A549 (cell line): ENCODE results near the gene GPR137C. TPM values are rescaled to one million over a fixed set of nuclear protein-coding genes. Genes with fewer than 3 reads are reported as not detected.

Experiments
- ATAC-seq, 2 experiments: fragments of 200-7000 bp in 1 of 2; fragments of >200 bp in 1 of 2; cut with Nextera tagmentation in 1 of 2; cut with Tn5 transposase in 1 of 2; 3 replicates each; pipeline versions ENCODE4 v1.8.0 to v1.9.1; 2018 to 2020; ENCODE audit warnings: mild to moderate bottlenecking in 1 of 2, moderate library complexity in 1 of 2
- CTCF ChIA-PET: fragments of 300-600 bp; sonication (Branson Sonifier 250); formaldehyde crosslinking; extraction: SDS; loops from one replicate; lab custom pipeline; 2021; ENCODE audit warnings: antibody characterized with exemption, inconsistent platforms; lab: Yijun Ruan, JAX
- POLR2A ChIA-PET: fragments of 350-600 bp; formaldehyde crosslinking; extraction: SDS; loops from one replicate; lab custom pipeline; 2021; ENCODE audit warnings: antibody characterized with exemption, inconsistent platforms; lab: Yijun Ruan, JAX
- DNase-seq, 2 experiments: peaks; one replicate each; pipeline versions ENCODE4 v3.0.0 to v3.0.0-alpha.2; 2011 to 2016; ENCODE audit warnings: low read depth in 1 of 2, low spot score in 1 of 2
- FAIRE-seq: peaks from 2 replicates; lab custom pipeline; 2011; peaks lifted over from hg19 to GRCh38; lab: Jason Lieb, UNC
- H3K27ac ChIP-seq, 2 experiments: fragments of >200 bp; sonication (Bioruptor Twin); formaldehyde crosslinking; 3 replicates each; pipeline ENCODE4 v1.5.1; 2016 to 2017
- H3K4me1 ChIP-seq: fragments of >200 bp; sonication (Bioruptor Twin); formaldehyde crosslinking; 3 replicates; pipeline ENCODE4 v1.6.1; 2016
- H3K4me2 ChIP-seq: fragments of >200 bp; sonication (Bioruptor Twin); formaldehyde crosslinking; 3 replicates; pipeline ENCODE4 v1.6.1; 2016
- H3K4me3 ChIP-seq: fragments of >200 bp; sonication (Bioruptor Twin); formaldehyde crosslinking; 3 replicates; pipeline ENCODE4 v1.5.1; 2016
- H3K9me3 ChIP-seq: fragments of >200 bp; sonication (Bioruptor Twin); formaldehyde crosslinking; 3 replicates; pipeline ENCODE4 v1.6.1; 2016
- CTCF ChIP-seq: fragments of >200 bp; sonication (Bioruptor Twin); formaldehyde crosslinking; IDR thresholded peaks from 3 replicates; pipeline ENCODE4 v1.5.1; 2016
- EHF ChIP-seq: fragments of 250-450 bp; sonication (Bioruptor Pico); IDR thresholded peaks from 2 replicates; pipeline ENCODE4 v1.5.0; 2020; ENCODE audit warnings: mild to moderate bottlenecking
- EHMT2 ChIP-seq: fragments of 200-600 bp; sonication (generic); IDR thresholded peaks from 2 replicates; pipeline ENCODE4 v1.6.1; 2016; ENCODE audit warnings: antibody characterized with exemption, low read depth, mild to moderate bottlenecking, moderate library complexity
- ELK1 ChIP-seq: fragments of 150-350 bp; IDR thresholded peaks from 2 replicates; pipeline ENCODE4 v1.6.1; 2014; ENCODE audit warnings: low read depth, mild to moderate bottlenecking, low read length
- EP300 ChIP-seq, 2 experiments: fragments of >200 bp; sonication (Bioruptor Twin); formaldehyde crosslinking; IDR thresholded peaks; 2 replicates in 1 of 2; 3 replicates in 1 of 2; pipeline ENCODE4 v1.6.1; 2016 to 2017
- ESRRA ChIP-seq: fragments of 150-350 bp; IDR thresholded peaks from 2 replicates; pipeline ENCODE4 v1.6.1; 2014; ENCODE audit warnings: mild to moderate bottlenecking, low read length, borderline replicate concordance
- FOSB ChIP-seq: fragments of 250-450 bp; sonication (Bioruptor Pico); IDR thresholded peaks from 2 replicates; pipeline ENCODE4 v1.5.0; 2020; ENCODE audit warnings: mild to moderate bottlenecking, moderate library complexity
- FOSL2 ChIP-seq, 2 experiments: fragments of 450-650 bp in 1 of 2; fragments of >200 bp in 1 of 2; sonication (Bioruptor Twin) in 1 of 2; formaldehyde crosslinking; IDR thresholded peaks; 2 replicates each; pipeline versions ENCODE4 v1.5.0 to v1.6.1; 2016 to 2020; ENCODE audit warnings: mild to moderate bottlenecking in 1 of 2, moderate library complexity in 1 of 2
- GATA3 ChIP-seq: IDR thresholded peaks from 2 replicates; pipeline ENCODE4 v1.6.1; 2012; ENCODE audit warnings: borderline replicate concordance
- HDAC2 ChIP-seq: fragments of 200-600 bp; sonication (generic); IDR thresholded peaks from 2 replicates; pipeline ENCODE4 v1.6.1; 2016
- HEYL ChIP-seq: fragments of 250-450 bp; sonication (Bioruptor Pico); IDR thresholded peaks from 2 replicates; pipeline ENCODE4 v1.8.0; 2021; ENCODE audit warnings: mild to moderate bottlenecking, moderate library complexity
- JUN ChIP-seq, 2 experiments: fragments of >200 bp; sonication (Bioruptor Twin); formaldehyde crosslinking; IDR thresholded peaks; 2 replicates in 1 of 2; 3 replicates in 1 of 2; pipeline ENCODE4 v1.6.1; 2016 to 2017
- JUNB ChIP-seq: fragments of >200 bp; sonication (Bioruptor Twin); formaldehyde crosslinking; IDR thresholded peaks from 2 replicates; pipeline ENCODE4 v1.6.1; 2016
- KDM5A ChIP-seq: fragments of 200-600 bp; sonication (generic); IDR thresholded peaks from 2 replicates; pipeline ENCODE4 v1.6.1; 2016; ENCODE audit warnings: antibody characterized with exemption, mild to moderate bottlenecking
- MAX ChIP-seq: IDR thresholded peaks from 2 replicates; pipeline ENCODE4 v1.6.1; 2012
- MYC ChIP-seq: IDR thresholded peaks from 2 replicates; pipeline ENCODE4 v1.6.1; 2012; ENCODE audit warnings: mild to moderate bottlenecking, inconsistent platforms, low read length, improper control_type of control experiment, borderline replicate concordance
- NFE2L2 ChIP-seq: fragments of 150-350 bp; conservative IDR thresholded peaks from 2 replicates; pipeline ENCODE4 v1.6.1; 2014; ENCODE audit warnings: low read length
- POLR2AphosphoS2 ChIP-seq: conservative IDR thresholded peaks from 2 replicates; pipeline ENCODE4 v1.6.1; 2012; ENCODE audit warnings: low read length, improper control_type of control experiment, inconsistent platforms
- WGBS: methylation state at CpG from one replicate; pipeline ENCODE4 v1.1.6; 2017; ENCODE audit errors: missing lambda C conversion rate; 5-methylcytosine and 5-hydroxymethylcytosine counted together
- polyA plus RNA-seq, 4 experiments: library from polyadenylated mRNA; depleted of rRNA in 3 of 4; stranded (reverse); fragments of >200 nt; fragmentation: RNase III in 1 of 4; extraction: RNeasy Plus Mini Kit Qiagen cat#74134 plus additional on column Dnase treatment in 1 of 4; gene quantifications; 2 replicates in 3 of 4; 3 replicates in 1 of 4; pipeline ENCODE4 v1.2.3, GENCODE V29; 2011 to 2017
- TF ChIP-seq, protein P1 (sequence below): fragments of 250-450 bp; sonication (Bioruptor Pico); IDR thresholded peaks from 2 replicates; pipeline ENCODE4 v1.5.0; 2020; ENCODE audit warnings: low read depth, mild to moderate bottlenecking, moderate library complexity
- TF ChIP-seq, protein P2 (sequence below): IDR thresholded peaks from 2 replicates; pipeline ENCODE4 v1.6.1; 2012

Gene GPR137C
- polyA plus RNA-seq, 2 of the 4 experiments (the other 2 are of a cell fraction): 0.21 to 0.27 TPM

- WGBS: 93% methylated on average over 2 of the region's 2 CpGs
- no peaks in the 10 kb centered on the region for H3K9me3 ChIP-seq
- no peaks in the 10 kb centered on the region for H3K4me1 ChIP-seq
- H3K4me2 ChIP-seq: no peak overlapping the region
- no peak for FAIRE-seq
- no peak overlapping the region for H3K4me3 ChIP-seq
- no peak overlapping the region for H3K27ac ChIP-seq
- POLR2A ChIA-PET: no interaction called here
- DNase-seq: no peak
- CTCF ChIA-PET: interaction anchor here (0.6 to 0.7 kb wide), 2 partner anchors 10 to 156 kb away, joined by 3 read pairs; no protein-coding TSS in a partner anchor
- no peak for ATAC-seq
- TF ChIP-seq HEYL (CRISPR knock-in tag) (no peak), POLR2AphosphoS2 (no peak), EHF (no peak), MAX (no peak), JUNB (no peak), KDM5A (no peak)
- TF ChIP-seq, protein P1, sequence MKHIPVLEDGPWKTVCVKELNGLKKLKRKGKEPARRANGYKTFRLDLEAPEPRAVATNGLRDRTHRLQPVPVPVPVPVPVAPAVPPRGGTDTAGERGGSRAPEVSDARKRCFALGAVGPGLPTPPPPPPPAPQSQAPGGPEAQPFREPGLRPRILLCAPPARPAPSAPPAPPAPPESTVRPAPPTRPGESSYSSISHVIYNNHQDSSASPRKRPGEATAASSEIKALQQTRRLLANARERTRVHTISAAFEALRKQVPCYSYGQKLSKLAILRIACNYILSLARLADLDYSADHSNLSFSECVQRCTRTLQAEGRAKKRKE: no peak
- TF ChIP-seq, protein P2, sequence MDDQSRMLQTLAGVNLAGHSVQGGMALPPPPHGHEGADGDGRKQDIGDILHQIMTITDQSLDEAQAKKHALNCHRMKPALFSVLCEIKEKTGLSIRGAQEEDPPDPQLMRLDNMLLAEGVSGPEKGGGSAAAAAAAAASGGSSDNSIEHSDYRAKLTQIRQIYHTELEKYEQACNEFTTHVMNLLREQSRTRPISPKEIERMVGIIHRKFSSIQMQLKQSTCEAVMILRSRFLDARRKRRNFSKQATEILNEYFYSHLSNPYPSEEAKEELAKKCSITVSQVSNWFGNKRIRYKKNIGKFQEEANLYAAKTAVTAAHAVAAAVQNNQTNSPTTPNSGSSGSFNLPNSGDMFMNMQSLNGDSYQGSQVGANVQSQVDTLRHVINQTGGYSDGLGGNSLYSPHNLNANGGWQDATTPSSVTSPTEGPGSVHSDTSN: no peak
Measured at GRCh38 chr14:52661314-52661713, 108.7 kb downstream of the GPR137C start.

- DNase-seq (no peak), ATAC-seq (no peak), FAIRE-seq (no peak)
- ChIA-PET POLR2A (no interaction called here), CTCF (no interaction called here)
- Histone ChIP-seq H3K9me3 (no peaks in the 10 kb centered on the region), H3K4me1 (no peaks in the 10 kb centered on the region), H3K4me2 (no peak overlapping the region), H3K27ac (no peak overlapping the region), H3K4me3 (no peak overlapping the region)
- WGBS: 85% methylated on average over 2 of the region's 2 CpGs
- TF ChIP-seq JUN (IDR thresholded peaks at IDR 0.05) (no peak), NFE2L2 (no peak), EP300 (IDR thresholded peaks at IDR 0.05) (no peak), FOSL2 (IDR thresholded peaks at IDR 0.05) (no peak), FOSL2 (CRISPR knock-in tag; IDR thresholded peaks at IDR 0.05) (no peak), CTCF (no peak), MYC (no peak), GATA3 (no peak), ESRRA (no peak), FOSB (CRISPR knock-in tag) (no peak), ELK1 (no peak), HDAC2 (no peak), EHMT2 (no peak), EHF (no peak), HEYL (CRISPR knock-in tag) (no peak)
- TF ChIP-seq, protein P1: no peak
Measured at GRCh38 chr14:52663850-52664249, 111.2 kb downstream of the GPR137C start.
